Measurements from ENCODE around the gene PARN.
"Not testable (repeated sequence)": the region's sequence is repeated elsewhere in the genome, so short reads cannot be mapped to it uniquely, and the experiment has no call there.

PARN gene

DNA sequence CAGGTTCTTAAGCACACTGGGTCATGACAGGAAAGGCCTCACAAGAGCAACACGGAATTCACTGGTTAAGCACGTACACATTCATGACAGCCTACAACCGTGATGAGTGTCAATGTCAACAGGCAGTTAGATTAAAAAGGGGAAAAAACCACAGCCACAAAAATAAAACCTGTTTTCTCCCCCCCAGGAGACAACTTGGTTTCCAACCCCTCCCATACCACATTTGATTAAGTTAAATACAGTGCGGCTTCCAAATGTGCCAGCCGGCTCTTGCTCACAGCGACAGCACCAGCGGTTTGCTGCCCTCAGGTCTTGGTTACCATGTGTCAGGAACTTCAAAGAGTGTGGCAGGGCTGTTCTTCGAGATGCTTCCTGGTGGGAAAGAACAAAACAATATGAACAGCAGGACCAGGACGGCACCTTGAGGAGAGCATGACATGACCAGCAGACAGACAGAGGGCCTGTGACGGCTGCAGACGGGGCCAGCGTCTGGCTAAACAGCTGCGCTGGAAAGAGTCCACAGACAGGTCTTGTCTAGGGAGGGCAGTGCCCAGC lies 193.6 kb downstream of the PARN start:
- no peak for DNase-seq (ENCODE audit: low spot score)

DNA sequence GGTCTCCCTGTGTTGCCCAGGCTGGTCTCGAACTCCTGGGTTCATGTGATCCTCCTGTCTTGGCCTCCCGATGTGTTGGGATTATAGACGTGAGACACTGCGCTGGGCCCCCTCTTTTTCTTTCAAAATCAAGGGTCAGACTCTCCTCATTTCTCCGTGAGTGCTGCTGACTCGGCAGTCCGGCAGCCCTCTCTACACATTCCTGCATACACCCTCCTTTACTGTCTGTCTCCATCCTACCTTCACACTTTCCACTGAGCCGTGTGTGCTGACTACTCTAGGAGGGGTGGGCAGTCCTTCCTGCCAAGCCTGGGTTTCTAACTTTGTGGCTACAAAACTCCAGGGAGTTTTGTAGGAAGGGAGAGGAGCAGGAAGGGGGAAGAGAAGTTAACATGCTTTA lies 195.2 kb downstream of the PARN start:
- no peak for DNase-seq (ENCODE audit: low spot score)

DNA sequence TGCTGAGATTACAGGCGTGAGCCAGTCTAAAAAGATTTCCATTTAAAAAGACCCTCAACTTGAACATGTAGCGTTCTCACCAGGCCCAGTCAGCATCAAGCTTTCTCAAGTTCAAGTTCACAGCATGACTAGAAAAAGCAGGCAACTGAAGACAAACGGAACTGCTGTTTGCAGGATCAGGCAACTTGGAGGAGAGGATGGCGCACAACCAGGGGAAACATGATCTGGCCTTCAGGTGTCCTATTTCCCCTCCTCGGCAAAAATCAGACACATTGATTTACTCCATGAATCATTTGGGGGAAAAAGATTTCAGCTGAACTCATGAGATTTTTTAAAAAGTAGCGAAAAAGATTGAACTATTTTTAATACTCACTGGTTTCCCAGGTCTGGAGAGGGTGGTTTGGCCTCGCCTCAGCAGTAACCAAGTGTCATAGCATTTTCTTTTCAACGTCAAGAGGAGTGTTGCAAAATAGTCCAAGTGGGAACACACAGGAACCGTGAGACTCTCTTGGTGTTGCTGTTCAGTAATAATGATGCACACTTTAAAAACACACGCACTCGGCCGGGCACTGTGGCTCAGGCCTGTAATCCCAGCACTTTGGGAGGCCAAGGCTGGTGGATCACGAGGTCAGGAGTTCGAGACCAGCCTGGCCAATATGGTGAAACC lies 201.0 kb downstream of the PARN start:
- DNase-seq (ENCODE audit: low spot score) = not testable (repeated sequence)

DNA sequence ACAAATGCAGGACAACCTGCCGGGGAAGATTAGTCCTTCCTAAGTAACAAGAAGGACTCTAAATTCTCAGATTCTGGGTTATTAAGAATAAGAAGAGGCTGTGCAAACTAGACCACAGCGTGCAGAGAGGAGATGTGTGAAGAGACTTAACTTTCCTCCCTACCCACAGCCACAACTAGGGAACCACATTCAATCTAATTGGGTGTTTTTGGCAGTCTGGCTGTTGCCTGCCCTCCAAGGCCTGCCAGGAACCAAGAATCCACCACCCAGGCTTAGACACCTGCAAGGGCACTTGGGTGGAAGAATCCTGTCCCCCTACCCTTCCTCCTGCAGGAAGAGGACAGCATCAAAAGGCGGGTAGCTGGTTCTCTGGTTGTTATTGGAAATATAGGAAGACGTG lies 202.0 kb downstream of the PARN start:
- no peak for DNase-seq (ENCODE audit: low spot score)

DNA sequence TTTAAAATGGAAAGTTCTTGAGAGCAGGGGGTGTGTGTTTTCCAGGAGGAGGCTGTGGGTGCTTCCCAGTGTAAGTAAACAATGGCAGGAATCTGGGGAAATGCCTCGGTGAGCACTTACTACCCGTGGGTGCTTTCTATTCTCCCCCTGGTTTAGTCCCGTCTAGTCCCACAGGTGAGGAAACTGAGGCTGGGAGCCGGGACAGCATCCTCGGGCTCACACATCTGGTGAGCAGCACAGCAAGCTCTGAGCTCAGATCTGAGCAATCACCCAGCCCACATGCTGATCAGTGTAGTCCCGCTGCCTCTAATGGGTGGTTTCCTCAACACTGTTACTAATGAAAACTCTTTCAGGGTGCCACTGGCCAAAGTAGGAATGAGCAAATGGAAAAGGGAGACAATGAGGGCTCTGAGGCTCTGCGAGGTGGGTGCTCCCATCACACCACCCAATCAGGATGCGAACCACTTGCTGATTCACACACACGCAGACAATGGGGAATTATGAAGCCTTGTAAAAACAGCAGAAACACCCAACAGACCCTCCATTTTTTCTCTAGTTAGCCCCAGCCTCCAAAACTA lies 202.6 kb downstream of the PARN start:
- DNase-seq (ENCODE audit: low spot score) = no peak

DNA sequence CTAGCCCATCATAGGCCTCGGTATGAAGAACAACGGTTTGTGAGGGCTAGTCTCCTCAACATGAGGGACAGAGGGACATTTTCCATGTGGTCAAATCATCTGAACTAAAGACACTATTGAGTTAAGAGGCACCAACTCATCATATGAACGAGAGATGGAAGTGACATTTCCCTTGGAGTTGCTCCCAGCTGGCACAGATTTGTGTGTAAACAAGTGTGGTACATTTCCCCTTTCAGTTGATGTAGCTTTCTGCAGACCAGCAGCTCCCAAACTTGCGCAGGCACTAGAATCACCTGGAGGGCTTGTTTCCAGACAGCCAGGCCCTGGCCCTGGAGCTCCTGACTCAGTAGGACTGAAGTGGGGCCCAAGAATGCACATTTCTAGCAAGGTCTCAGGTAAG lies 205.5 kb downstream of the PARN start:
- no peak for DNase-seq (ENCODE audit: low spot score)

DNA sequence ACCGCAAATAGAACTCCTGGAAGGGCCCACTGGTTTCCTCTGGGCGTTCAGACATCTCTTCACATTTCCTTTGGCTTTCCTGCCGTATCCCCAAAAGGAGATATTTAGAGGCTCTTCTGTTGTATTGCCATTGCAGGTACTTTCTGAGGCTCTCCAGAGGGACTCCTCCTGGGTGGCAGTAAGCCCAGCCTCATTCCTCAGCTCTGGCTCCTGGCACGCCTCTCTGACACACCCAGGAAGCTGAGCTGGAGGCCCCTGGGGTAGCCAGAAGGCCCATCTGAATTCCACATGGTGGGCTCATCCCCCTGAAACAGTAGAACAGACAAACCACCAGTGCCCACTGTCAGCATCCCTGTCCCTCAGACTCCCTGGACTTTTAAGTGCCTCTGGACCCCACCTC lies 206.7 kb downstream of the PARN start:
- DNase-seq (ENCODE audit: low spot score) = no peak

DNA sequence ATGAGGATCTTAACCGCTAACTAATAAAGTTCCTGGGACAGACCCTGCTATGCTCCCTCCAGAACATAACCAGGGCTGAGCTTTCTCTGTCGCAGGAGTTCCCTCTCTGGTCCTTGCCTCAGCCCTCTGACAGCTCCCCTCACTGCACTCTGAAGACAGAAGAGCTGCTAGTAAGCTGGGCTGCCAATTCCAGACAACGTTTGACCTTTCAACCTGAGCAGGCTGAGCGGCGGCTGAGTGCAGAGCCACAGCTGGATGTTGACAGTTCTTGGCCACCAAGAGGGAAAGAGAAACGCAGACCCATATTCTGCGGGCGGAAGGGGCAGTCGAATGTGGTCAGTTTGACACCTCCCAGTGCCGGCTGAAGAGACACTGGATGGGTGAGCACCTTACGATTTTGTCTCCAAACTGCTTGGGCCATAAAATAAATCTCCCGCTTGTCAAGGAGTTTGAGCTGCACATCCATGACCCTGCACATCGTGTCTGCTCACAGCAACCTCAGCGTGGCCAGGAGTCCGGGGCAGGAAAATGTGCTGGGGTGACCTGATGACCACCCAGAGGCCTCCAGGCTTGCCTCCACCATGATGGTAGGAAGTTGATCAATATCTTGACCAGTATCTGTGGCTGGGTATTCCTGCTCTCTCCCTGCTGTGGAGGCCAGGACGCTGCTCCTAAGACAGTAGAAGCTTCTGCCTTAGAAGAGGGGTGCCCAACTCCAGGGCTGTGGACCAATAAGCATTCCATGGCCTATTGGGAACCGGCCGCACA lies 209.2 kb downstream of the PARN start:
- no peak for DNase-seq (ENCODE audit: low spot score)

DNA sequence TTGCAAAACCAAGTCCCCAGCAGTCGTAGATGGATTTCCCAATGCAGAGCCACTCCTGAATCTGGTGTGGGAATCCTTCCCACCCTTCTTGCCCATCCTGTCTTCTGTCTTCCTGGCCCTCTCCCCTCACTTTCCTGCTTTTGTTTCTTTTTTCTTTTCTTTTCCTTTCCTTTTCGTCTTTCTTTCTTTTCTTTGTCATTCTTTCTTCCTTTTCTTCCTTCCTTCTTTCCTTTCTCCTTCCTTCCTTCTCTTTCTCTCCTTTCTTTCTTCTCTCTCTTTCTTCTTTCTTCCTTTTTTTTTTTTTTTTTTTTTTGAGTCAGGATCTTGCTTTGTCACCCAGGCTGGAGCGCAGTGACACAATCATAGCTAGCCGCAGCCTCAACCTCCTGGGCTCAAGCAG lies 209.8 kb downstream of the PARN start:
- not testable (repeated sequence) for DNase-seq (ENCODE audit: low spot score)

DNA sequence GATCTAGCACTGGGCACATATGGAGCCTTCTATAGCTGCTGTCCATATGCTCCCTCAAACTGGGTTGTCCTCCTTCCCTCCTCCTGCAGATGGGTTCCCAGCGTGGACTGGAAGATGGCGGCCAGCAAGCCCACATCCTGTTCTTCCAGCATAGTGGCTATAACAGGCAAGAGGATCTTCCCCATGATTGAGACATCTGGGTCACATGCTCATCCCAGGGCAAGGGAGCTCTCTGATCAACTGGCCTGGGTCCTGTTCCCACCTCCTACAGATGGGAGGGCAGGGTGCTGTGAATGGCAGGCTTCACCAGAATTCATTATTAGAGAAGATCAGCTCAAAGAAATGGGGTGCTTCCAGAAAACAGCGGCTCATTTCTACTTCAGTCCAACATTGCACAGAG lies 210.2 kb downstream of the PARN start:
- no peak for DNase-seq (ENCODE audit: low spot score)

DNA sequence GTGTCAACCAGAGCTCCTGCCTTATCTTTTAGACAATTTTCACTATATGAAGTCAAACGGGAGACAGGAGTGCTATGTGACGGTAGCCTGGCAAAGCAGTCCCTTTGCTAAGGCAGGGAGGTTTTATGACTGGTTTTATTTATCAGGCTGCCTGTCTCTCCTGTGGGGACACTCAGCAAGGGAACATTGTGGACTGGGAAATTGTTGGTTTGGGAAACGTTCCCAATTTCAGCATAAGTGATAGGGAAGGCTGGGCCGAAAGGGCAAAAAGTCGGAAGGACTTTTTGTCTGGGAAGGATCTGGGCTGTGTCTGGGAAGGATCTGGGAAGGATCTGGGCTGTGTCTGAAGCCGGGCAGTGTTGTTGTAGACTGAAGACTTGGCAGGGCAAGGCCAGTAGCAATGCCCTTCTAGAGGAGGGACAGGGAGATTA lies 211.2 kb downstream of the PARN start:
- no peak for DNase-seq (ENCODE audit: low spot score)

DNA sequence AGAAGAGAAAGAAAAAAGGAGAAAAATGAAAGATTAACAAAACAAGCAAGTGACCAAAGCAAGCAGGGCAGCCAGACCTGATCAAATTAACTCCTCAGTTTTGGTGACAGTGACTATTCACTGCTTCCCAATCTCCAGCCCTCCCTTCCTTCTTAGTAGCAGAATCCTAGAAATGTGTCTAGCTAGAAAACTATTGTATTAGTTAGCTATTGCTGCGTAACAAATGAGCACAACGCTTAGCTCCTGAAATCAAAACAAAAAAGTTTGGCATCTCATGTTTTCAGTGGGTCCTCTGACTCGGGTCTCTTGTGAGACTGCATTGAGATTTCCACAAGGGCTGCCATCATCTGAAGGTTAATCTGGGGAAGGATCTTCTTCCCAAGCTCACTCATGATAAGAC lies 213.9 kb downstream of the PARN start:
- DNase-seq (ENCODE audit: low spot score) = no peak

DNA sequence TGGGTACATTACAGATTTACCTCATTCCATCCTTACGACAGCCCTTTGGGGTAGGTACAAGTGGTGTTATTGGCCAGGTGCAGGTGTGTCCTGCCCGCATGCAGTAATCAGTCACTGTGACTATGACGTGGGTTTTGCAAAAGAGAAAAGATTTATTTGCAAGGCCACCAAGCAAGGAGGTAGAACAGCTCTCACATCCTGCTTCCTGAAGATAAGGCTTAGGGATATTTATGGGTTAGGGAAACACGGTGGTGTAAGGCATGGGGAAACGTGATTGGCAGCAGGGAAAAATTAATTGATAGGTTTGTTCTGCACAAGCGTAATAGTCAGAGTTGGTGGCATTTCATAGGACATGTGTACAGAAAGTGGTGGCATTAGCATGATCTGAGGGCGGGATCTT lies 214.8 kb downstream of the PARN start:
- DNase-seq (ENCODE audit: low spot score) = no peak

DNA sequence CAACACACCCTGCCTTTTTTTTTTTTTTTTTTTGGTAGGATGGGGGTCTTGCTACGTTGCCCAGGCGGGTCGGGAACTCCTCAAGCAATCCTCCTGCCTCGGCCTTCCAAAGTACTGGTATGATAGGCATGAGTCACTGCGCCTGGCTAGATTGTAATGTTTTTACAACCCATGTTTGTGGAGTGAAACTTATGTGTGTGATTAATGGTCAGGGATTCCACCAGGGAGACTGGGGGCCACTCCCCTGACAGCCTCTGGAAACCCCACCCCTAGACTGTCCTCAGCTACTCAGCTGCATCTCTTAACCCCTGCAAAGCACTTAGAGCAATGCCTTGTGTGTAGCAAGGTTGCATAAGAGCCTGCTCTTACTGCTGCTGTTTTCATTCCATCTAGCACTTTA lies 220.5 kb downstream of the PARN start:
- DNase-seq (ENCODE audit: low spot score) = no peak

DNA sequence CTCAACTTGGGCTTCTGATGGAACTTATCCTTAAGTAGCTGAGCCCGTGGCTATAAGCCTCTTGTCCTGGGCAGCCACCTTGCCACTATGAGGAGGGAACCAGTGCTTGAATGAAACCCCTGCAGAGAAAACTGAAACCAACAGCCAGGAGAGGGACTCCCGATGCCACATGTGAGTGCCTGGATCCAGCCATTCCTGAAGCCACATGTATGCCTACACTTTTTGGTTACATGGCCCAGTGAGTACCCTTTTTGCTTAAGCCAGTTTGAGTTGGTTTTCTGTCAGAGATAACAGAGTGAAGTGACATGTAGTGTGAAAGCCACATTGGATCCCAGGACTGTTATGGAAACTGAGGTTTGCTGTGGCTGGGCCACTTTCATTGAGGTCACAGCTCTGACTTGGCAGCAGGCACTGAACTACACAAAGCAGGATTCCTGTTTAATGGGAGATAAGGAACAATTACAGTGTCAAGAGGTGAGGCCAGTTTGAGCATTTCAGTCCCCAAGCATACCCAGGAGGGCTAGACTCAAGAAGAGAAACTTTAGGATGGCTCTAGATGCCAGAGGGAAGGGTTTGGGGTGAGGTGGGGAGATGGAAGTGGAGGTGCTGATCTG lies 222.2 kb downstream of the PARN start:
- DNase-seq (ENCODE audit: low spot score) = no peak

DNA sequence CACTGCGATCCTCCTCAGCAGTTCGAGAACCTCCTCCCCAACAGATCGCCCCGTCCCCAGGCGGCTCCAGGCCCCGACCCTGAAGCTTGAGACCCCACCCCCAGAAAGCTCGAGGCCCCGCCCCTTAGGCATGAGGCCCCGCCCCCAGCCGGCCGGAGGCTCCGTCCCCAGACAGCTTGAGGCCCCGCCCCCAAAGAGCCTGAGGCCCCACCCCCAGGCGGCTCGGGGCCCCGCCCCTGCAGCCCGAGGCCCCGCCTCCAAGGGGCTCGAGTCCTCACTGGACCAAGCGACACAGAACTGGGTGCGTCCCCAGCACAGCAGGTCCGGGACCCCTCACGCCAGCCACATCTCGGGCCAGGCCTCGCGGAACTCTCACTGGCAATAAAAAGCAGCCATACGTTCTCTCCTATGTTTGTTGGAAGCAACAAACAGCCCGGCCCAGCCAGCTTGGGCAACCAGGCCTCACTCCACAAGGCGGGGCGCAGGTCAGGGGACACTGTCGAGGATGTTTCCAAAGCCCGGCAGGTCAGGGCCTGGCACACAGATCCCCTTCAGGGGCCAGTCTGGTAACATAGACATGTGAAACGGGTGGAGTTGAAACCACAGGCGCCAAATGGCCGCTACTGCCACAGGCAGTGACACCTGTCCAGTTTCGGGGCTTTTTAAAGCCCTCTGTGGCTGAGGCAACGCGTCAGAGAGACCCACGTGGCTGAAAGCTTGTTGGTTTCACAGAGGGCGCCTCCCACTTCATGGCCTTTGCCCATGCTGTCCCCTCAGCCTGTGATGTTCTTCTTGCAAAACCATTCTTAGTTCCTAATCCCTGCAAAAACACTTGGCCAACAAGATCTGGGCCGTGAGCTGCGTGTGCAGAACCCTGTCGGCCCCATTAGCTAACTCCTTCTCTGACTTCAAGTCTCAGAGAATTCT lies 224.2 kb downstream of the PARN start:
- no peak for DNase-seq (ENCODE audit: low spot score)

DNA sequence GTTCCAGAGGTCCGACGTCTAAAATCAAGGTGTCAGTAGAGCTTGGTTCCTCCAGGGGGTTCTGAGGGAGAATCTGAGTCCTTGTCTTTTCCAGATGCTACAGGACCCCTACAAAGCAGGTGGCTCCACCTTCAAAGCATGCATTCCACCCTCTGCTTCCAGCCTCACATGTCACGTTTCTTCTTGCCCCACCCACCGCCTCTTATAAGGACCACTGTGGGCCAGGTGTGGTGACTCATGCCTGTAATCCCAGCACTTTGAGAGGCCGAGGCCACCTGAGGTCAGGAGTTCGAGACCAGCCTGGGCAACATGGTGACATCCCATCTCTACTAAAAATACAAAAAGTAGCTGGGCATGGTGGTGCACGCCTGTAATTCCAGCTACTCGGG lies 227.1 kb downstream of the PARN start:
- not testable (repeated sequence) for DNase-seq (ENCODE audit: low spot score)

DNA sequence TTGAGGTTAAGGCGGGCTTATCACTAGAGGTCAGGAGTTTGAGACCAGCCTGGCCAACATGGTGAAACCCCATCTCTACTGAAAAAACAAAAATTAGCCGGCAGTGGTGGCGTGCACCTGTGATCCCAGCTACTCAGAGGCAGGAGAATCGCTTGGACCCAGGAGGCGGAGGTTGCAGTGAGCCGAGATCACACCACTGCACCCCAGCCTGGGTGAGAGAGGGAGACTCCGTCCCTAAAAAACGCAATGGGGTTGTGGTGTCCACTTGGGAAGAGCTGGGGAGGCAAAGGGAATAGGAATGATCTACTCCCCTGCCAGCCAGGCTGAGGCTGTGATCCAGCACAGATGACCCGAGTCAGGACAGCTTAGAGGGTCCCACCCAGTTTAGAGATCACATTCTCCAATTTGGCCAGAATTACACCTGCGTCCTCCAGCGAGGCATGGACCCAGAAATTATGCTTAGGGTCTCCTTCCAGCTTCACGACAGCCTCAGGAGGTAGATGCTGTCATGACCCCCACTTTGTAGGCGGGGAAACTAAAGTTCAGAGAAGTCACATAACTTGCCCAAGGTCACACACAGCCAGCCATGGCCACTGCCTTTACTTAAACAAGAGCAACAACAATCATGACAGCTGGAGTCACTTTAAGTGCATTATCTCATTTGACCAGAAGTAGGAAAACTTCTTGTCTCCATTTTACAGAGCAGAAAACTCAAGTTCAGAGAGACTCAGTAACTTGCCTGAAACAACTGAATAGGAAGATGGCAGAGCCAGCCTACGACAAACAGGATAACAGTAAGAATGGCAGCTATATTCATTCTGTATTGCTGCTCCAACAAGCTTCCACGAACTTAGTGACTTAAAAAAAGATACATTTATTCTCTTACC lies 227.7 kb downstream of the PARN start:
- DNase-seq (ENCODE audit: low spot score) = not testable (repeated sequence)

DNA sequence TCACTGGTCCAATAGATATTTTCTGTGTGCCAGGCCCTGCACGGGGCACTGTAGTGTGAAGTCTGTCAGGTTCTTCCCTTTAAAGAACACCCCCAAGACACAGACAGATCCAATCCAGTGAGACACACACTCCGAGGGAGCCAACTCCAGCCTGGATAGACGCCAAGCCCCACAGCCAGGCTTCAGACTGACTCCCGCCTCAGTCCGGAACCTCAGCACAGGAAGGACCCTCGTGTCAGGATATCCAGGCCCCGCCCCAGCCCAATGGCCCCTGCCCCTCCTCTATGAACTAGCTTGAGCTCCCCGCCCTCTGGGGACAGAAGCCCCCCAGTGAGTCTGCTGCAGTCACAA lies 228.4 kb downstream of the PARN start:
- DNase-seq (ENCODE audit: low spot score) = not testable (repeated sequence)

DNA sequence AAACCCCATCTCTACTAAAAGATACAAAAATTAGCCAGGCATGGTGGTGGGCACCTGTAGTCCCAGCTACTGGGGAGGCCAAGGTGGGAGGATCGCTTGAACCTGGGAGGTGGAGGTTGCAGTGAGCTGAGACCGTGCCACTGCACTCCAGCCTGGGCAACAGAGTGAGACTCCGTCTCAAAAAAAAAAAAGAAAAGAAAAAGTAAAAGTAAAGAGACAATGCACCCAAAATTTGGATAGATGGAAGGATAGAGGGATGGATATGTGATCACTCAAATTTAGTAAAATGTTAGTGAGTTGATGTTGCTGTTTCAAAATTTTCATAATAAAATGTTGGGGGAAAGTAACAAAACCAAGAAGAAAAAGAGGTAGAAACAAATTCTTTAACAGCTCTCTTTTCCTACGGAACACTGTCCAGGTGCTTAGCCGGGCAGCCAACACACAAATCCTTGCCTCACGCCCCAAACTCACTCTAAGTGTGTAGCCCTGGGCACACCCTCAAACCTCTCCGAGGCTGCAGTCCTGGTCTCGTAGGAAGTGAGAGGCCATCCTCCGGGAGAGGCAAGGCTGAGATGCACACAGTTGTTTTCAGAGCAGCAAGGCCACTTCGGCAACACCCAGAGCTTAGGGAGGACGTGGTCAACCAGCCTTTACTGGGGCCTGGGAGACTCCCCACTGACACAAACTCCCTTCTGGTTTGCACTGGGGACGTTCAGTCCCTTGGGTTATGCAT lies 228.9 kb downstream of the PARN start:
- DNase-seq (ENCODE audit: low spot score) = not testable (repeated sequence)

All from HuH-7.5 (cell line).